H1 (cell line): ENCODE results near the gene VASH1. TPM values are rescaled to one million over a fixed set of nuclear protein-coding genes. Genes with fewer than 3 reads are reported as not detected.
A peak's percentile ranks its signal among the peaks of the same experiment; 100 is the strongest.

Experiments
- CTCF ChIA-PET: fragments of 300-600 bp; sonication (Branson Sonifier 250); formaldehyde crosslinking; loops from one replicate; lab custom pipeline; 2021; ENCODE audit not compliant: partially characterized antibody; lab: Charles Lee
- POLR2A ChIA-PET: fragments of 300-600 bp; sonication (Branson Sonifier 250); formaldehyde crosslinking; loops from one replicate; lab custom pipeline; 2021; ENCODE audit warnings: inconsistent platforms; ENCODE audit not compliant: partially characterized antibody; lab: Charles Lee
- DNase-seq, 2 experiments: peaks; one replicate each; pipeline versions ENCODE4 v3.0.0 to v3.0.0-alpha.2; 2010 to 2022; ENCODE audit warnings: low spot score in 2 of 2, low read depth in 1 of 2, mixed read lengths in 1 of 2
- FAIRE-seq: peaks from 2 replicates; lab custom pipeline; 2011; peaks lifted over from hg19 to GRCh38; lab: Jason Lieb, UNC
- H2AFZ ChIP-seq: 2 replicates; pipeline ENCODE4 v1.8.1; 2012; ENCODE audit warnings: low read length, inconsistent platforms
- H2AK5ac ChIP-seq: 2 replicates; pipeline ENCODE4 v1.6.1; 2013; ENCODE audit warnings: low read depth, low read length
- H2BK120ac ChIP-seq: replicated peaks from 2 replicates; pipeline ENCODE3; 2013; ENCODE audit warnings: low read depth, low read length, inconsistent platforms
- H2BK12ac ChIP-seq: 2 replicates; pipeline ENCODE4 v1.6.1; 2013; ENCODE audit warnings: low read depth, low read length
- H2BK15ac ChIP-seq: 2 replicates; pipeline ENCODE4 v1.6.1; 2013; ENCODE audit warnings: low read length
- H2BK20ac ChIP-seq: 2 replicates; pipeline ENCODE4 v1.6.1; 2013; ENCODE audit warnings: low read length
- H2BK5ac ChIP-seq: 2 replicates; pipeline ENCODE4 v1.6.1; 2013; ENCODE audit warnings: low read depth, low read length
- H3K14ac ChIP-seq: 2 replicates; pipeline ENCODE4 v1.6.1; 2013; ENCODE audit warnings: inconsistent platforms; ENCODE audit not compliant: insufficient read length
- H3K18ac ChIP-seq: 2 replicates; pipeline ENCODE4 v1.6.1; 2013; ENCODE audit warnings: low read length; ENCODE audit errors: extremely low read depth
- H3K23ac ChIP-seq: 2 replicates; pipeline ENCODE4 v1.6.1; 2013; ENCODE audit warnings: inconsistent platforms; ENCODE audit not compliant: insufficient read length
- H3K23me2 ChIP-seq: 2 replicates; pipeline ENCODE4 v1.6.1; 2013; ENCODE audit warnings: low read depth, low read length
- H3K27ac ChIP-seq: 2 replicates; pipeline ENCODE4 v1.6.1; 2011; ENCODE audit warnings: low read depth, low read length, inconsistent platforms
- H3K27me3 ChIP-seq, 4 experiments: replicated peaks in 1 of 4; 1 replicate in 1 of 4; 2 replicates in 3 of 4; pipeline versions ENCODE4 v1.6.1 to v1.8.1; 2011 to 2013; ENCODE audit warnings: low read length in 3 of 4, mild to moderate bottlenecking in 3 of 4, inconsistent platforms in 2 of 4, mixed read lengths in 2 of 4, moderate library complexity in 1 of 4; ENCODE audit not compliant: control insufficient read depth in 3 of 4, insufficient read depth in 3 of 4; ENCODE audit errors: extremely low read depth in 1 of 4
- H3K36me3 ChIP-seq, 4 experiments: 2 replicates each; pipeline versions ENCODE4 v1.6.1 to v1.8.1; 2011 to 2013; ENCODE audit warnings: mild to moderate bottlenecking in 4 of 4, low read length in 3 of 4, moderate library complexity in 2 of 4, control low read depth in 1 of 4, inconsistent platforms in 1 of 4; ENCODE audit not compliant: insufficient read depth in 4 of 4, control insufficient read depth in 2 of 4
- H3K4ac ChIP-seq: replicated peaks from 2 replicates; pipeline ENCODE3; 2013; ENCODE audit warnings: low read length, low read depth, mixed read lengths, inconsistent platforms; ENCODE audit not compliant: insufficient read length
- H3K4me1 ChIP-seq, 4 experiments: replicated peaks in 1 of 4; 1 replicate in 1 of 4; 2 replicates in 3 of 4; pipeline versions ENCODE4 v1.6.1 to v1.8.1; 2011 to 2013; ENCODE audit warnings: low read length in 3 of 4, inconsistent platforms in 2 of 4, mixed read lengths in 1 of 4; ENCODE audit not compliant: insufficient read depth in 4 of 4, control insufficient read depth in 3 of 4
- H3K4me2 ChIP-seq, 2 experiments: 2 replicates each; pipeline versions ENCODE4 v1.6.1 to v1.8.1; 2011 to 2013; ENCODE audit warnings: low read depth in 2 of 2, low read length in 2 of 2, control low read depth in 1 of 2, inconsistent platforms in 1 of 2, mild to moderate bottlenecking in 1 of 2; ENCODE audit not compliant: insufficient read depth in 1 of 2
- H3K4me3 ChIP-seq, 4 experiments: fragments of 200-600, 300-600 bp in 1 of 4; sonication (generic), shearing (Covaris generic), sonication (Bioruptor Twin) in 1 of 4; 2 replicates each; pipeline versions ENCODE4 v1.5.1 to v1.8.1; 2011 to 2016; ENCODE audit warnings: low read length in 4 of 4, low read depth in 3 of 4, control low read depth in 2 of 4, inconsistent platforms in 2 of 4, mild to moderate bottlenecking in 2 of 4, mixed read lengths in 1 of 4, moderate library complexity in 1 of 4; ENCODE audit not compliant: insufficient read depth in 2 of 4; ENCODE audit errors: extremely low read depth in 1 of 4
- H3K56ac ChIP-seq: replicated peaks from 2 replicates; pipeline ENCODE3; 2013; ENCODE audit warnings: low read depth, mild to moderate bottlenecking, mixed read lengths, low read length, inconsistent platforms; ENCODE audit not compliant: insufficient read length
- H3K79me1 ChIP-seq: 2 replicates; pipeline ENCODE4 v1.6.1; 2013; ENCODE audit warnings: low read depth, low read length, control low read depth
- H3K79me2 ChIP-seq, 2 experiments: 2 replicates each; pipeline versions ENCODE4 v1.6.1 to v1.8.1; 2012 to 2013; ENCODE audit warnings: low read length in 2 of 2, mild to moderate bottlenecking in 2 of 2, inconsistent platforms in 1 of 2; ENCODE audit not compliant: insufficient read depth in 2 of 2, control insufficient read depth in 1 of 2
- H3K9ac ChIP-seq, 4 experiments: replicated peaks in 1 of 4; 1 replicate in 1 of 4; 2 replicates in 3 of 4; pipeline versions ENCODE4 v1.6.1 to v1.8.1; 2011 to 2013; ENCODE audit warnings: low read depth in 3 of 4, low read length in 3 of 4, control low read depth in 2 of 4, mild to moderate bottlenecking in 2 of 4, moderate library complexity in 2 of 4, inconsistent platforms in 1 of 4; ENCODE audit errors: extremely low read depth in 1 of 4
- H3K9me3 ChIP-seq, 2 experiments: 2 replicates each; pipeline versions ENCODE4 v1.6.1 to v1.8.1; 2012 to 2013; ENCODE audit warnings: mild to moderate bottlenecking in 2 of 2, moderate library complexity in 2 of 2, control low read depth in 1 of 2, inconsistent platforms in 1 of 2, low read depth in 1 of 2, low read length in 1 of 2, mixed read lengths in 1 of 2; ENCODE audit not compliant: insufficient read depth in 2 of 2
- H4K20me1 ChIP-seq, 2 experiments: replicated peaks in 1 of 2; 2 replicates each; pipeline versions ENCODE3 to v1.8.1; 2011 to 2013; ENCODE audit warnings: inconsistent platforms in 2 of 2, low read length in 2 of 2, mild to moderate bottlenecking in 1 of 2; ENCODE audit not compliant: insufficient read depth in 2 of 2, control insufficient read depth in 1 of 2
- H4K5ac ChIP-seq: 2 replicates; pipeline ENCODE4 v1.6.1; 2013; ENCODE audit warnings: low read length, low read depth, mixed read lengths, inconsistent platforms; ENCODE audit not compliant: insufficient read length
- H4K8ac ChIP-seq: 2 replicates; pipeline ENCODE4 v1.8.0; 2013; ENCODE audit warnings: mild to moderate bottlenecking, moderate library complexity, low read length, inconsistent platforms; ENCODE audit not compliant: insufficient read depth; ENCODE audit errors: extremely low read depth
- H4K91ac ChIP-seq: replicated peaks from 2 replicates; pipeline ENCODE3; 2013; ENCODE audit warnings: low read length, mixed read lengths, inconsistent platforms; ENCODE audit not compliant: insufficient read length
- BCL11A ChIP-seq, 2 experiments: IDR thresholded peaks; one replicate each; pipeline ENCODE4 v1.6.1; 2011; ENCODE audit warnings: low read depth in 2 of 2, low read length in 2 of 2, mild to moderate bottlenecking in 2 of 2
- TAF1 ChIP-seq: IDR thresholded peaks from 2 replicates; pipeline ENCODE4 v1.6.1; 2011; ENCODE audit warnings: mild to moderate bottlenecking, low read depth, low read length
- WGBS, 2 experiments: shearing (Covaris generic) in 1 of 2; methylation state at CpG; one replicate each; pipeline versions ENCODE4 v1.1.6 to v1.1.7; 2013 to 2015; ENCODE audit warnings: low lambda C conversion rate in 2 of 2, mixed read lengths in 2 of 2, inconsistent platforms in 1 of 2, low coverage in 1 of 2, missing lambda C conversion rate in 1 of 2; ENCODE audit not compliant: insufficient replicate concordance in 2 of 2, insufficient coverage in 1 of 2, insufficient read length in 1 of 2; ENCODE audit errors: extremely low coverage in 1 of 2, missing lambda C conversion rate in 1 of 2; 5-methylcytosine and 5-hydroxymethylcytosine counted together
- polyA plus RNA-seq, 7 experiments: library from polyadenylated mRNA; depleted of rRNA in 3 of 7; stranded (reverse) in 5 of 7; unstranded in 2 of 7; fragments of >200 nt in 5 of 7; fragments of 200-250 nt in 2 of 7; gene quantifications; 1 replicate in 5 of 7; 2 replicates in 1 of 7; 4 replicates in 1 of 7; pipeline versions ENCODE4 v1.2.1 to v1.2.3, GENCODE V29; 2011 to 2013; ENCODE audit warnings: missing spikeins in 2 of 7, mixed read lengths in 2 of 7
- total RNA-seq: library from RNA; stranded (reverse); fragmentation: NEBNext Ultra II Directional; extraction: Animal tissue kit (Norgen Biotek cat#: 25700); gene quantifications from 2 replicates; pipeline ENCODE4 v1.2.1, GENCODE V29; 2021

The VASH1 gene
- total and polyA plus RNA-seq, 2 of the 8 experiments (the other 6 are each of a cell fraction or from before 2014, with no cell fraction given): 3.1 to 6.4 TPM

- Histone ChIP-seq H3K4ac (no peak overlapping the region), H3K14ac (no peak overlapping the region), H4K5ac (no peak overlapping the region), H4K20me1 (peaks cover 3 to 5% of the 10 kb centered on the region in 2 experiments), H2BK20ac (no peak overlapping the region), H3K36me3 (peaks cover 10 to 25% (median 20%) of the 10 kb centered on the region in 4 experiments; a peak in 6 of 8 replicates), H3K4me2 (peak overlapping the region; percentile 71 to 94), H2BK12ac (no peak overlapping the region), H2BK15ac (no peak overlapping the region), H3K23ac (no peak overlapping the region), H3K27me3 (no peaks in the 10 kb centered on the region), H3K79me1 (no peaks in the 10 kb centered on the region), H3K9ac (peak overlapping the region in 1 of 4 experiments; percentile 78; a peak in 1 of 7 replicates), H3K4me3 (peak overlapping the region; percentile 74 to 82 (median 80); a peak in 7 of 8 replicates), H3K4me1 (peaks cover 2 to 9% (median 3%) of the 10 kb centered on the region in 4 experiments; a peak in 3 of 7 replicates), H3K27ac (no peak overlapping the region), H3K23me2 (peaks cover 5% of the 10 kb centered on the region; the same call in 1 of the 2 replicates), H2AFZ (no peak overlapping the region), H2AK5ac (no peak overlapping the region), H4K91ac (no peak overlapping the region), H3K56ac (no peak overlapping the region), H4K8ac (no peak overlapping the region), H2BK5ac (no peak overlapping the region), H3K79me2 (peaks cover 0 to 20% of the 10 kb centered on the region in 2 experiments; a peak in 2 of 4 replicates), H3K9me3 (no peaks in the 10 kb centered on the region), H3K18ac (no peak overlapping the region), H2BK120ac (no peak overlapping the region)
- POLR2A ChIA-PET: interaction anchor here (1.0 to 2.5 kb wide), 5 partner anchors 8 to 53 kb away, joined by 3 to 11 read pairs (median 6); no protein-coding TSS in a partner anchor
- no peak for FAIRE-seq
- TF ChIP-seq TAF1 (no peak), BCL11A (IDR thresholded peaks at IDR 0.05; ENCODE audit: low read depth in 2 of 2, low read length in 2 of 2) (no peak)
- DNase-seq: no peak
- 75% methylated on average over 4 of the region's 4 CpGs; no CpG with 5 or more reads in 1 of the 2 experiments for WGBS, 2 experiments
- CTCF ChIA-PET: interaction anchor here (0.6 to 7.0 kb wide), 11 partner anchors 8 to 648 kb away, joined by 3 to 52 read pairs (median 3); no protein-coding TSS in a partner anchor
Measured at GRCh38 chr14:76811561-76811960, 50.3 kb downstream of the VASH1 start.
